ENCODE data around the gene XRN2. TPM values are rescaled to one million over a fixed set of nuclear protein-coding genes. Genes with fewer than 3 reads are reported as not detected.
"Not testable (repeated sequence)": the region's sequence is repeated elsewhere in the genome, so short reads cannot be mapped to it uniquely, and the experiment has no call there.

The XRN2 gene
- total and polyA plus RNA-seq, 8 donors, result 12.5 to 66.8 (median 27.7) TPM

DNA sequence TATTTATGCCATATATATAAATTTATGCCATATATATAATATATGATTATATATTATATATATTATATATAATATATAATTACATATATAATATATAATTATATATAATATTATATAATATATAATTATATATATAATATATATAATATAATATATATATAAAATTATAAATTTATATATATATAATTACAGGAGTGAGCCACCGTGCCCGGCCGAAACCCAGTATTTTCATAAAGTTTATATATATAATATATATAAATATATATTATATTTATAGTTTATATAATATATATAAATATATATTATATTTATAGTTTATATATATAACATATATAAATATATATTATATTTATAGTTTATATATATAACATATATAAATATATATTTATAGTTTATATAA, 62.6 kb downstream of the XRN2 start:
- WGBS, 5 donors, result 96 to 100% (median 99%) methylated on average over 3 of the region's 3 CpGs
- peaks cover 12 to 93% (median 76%) of the 10 kb centered on the region in 4 donors for H3K36me3 ChIP-seq
- TF ChIP-seq EP300 (IDR thresholded peaks at IDR 0.05) (no peak), POLR2A (IDR thresholded peaks at IDR 0.05) (no peak), POLR2AphosphoS5 (IDR thresholded peaks at IDR 0.05) (no peak)
- TF ChIP-seq, protein P1, sequence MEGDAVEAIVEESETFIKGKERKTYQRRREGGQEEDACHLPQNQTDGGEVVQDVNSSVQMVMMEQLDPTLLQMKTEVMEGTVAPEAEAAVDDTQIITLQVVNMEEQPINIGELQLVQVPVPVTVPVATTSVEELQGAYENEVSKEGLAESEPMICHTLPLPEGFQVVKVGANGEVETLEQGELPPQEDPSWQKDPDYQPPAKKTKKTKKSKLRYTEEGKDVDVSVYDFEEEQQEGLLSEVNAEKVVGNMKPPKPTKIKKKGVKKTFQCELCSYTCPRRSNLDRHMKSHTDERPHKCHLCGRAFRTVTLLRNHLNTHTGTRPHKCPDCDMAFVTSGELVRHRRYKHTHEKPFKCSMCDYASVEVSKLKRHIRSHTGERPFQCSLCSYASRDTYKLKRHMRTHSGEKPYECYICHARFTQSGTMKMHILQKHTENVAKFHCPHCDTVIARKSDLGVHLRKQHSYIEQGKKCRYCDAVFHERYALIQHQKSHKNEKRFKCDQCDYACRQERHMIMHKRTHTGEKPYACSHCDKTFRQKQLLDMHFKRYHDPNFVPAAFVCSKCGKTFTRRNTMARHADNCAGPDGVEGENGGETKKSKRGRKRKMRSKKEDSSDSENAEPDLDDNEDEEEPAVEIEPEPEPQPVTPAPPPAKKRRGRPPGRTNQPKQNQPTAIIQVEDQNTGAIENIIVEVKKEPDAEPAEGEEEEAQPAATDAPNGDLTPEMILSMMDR (IDR thresholded peaks at IDR 0.05), result no peak
- no peaks in the 10 kb centered on the region for H3K9me3 ChIP-seq
- no peak for DNase-seq
- intact Hi-C loops (cut with DNase I; ENCODE audit: low total_unique reads), result no loop called here
- no peaks in the 10 kb centered on the region for H3K27me3 ChIP-seq
- H3K27ac ChIP-seq, result no peak overlapping the region
- peaks cover 0 to 5% (median 0%) of the 10 kb centered on the region in 4 donors for H3K4me1 ChIP-seq
- no peak overlapping the region for H3K4me3 ChIP-seq

DNA sequence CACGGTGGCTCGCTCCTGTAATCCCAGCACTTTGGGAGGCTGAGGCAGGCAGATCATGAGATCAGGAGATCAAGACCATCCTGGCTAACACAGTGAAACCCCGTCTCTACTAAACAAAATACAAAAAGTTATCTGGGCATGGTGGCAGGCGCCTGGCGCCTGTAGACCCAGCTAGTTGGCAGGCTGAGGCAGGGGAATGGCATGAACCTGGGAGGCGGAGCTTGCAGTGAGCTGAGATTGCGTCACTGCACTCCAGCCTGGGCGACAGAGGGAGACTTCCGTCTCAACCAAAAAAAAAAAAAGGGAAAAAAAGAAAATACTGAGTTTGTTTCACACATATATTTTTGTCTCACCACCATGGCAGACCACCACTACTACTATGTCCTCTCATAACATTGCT, 63.1 kb downstream of the XRN2 start:
- H3K36me3 ChIP-seq, result peaks cover 12 to 88% (median 77%) of the 10 kb centered on the region in 4 donors
- 86 to 91% (median 88%) methylated on average over 9 of the region's 9 CpGs for whole genome bisulfite sequencing, 5 donors
- H3K27me3 ChIP-seq; H3K4me1 ChIP-seq; H3K4me3 ChIP-seq; DNase-seq; intact Hi-C loops (cut with DNase I; ENCODE audit: low total_unique reads); H3K27ac ChIP-seq; H3K9me3 ChIP-seq: not testable (repeated sequence)

DNA sequence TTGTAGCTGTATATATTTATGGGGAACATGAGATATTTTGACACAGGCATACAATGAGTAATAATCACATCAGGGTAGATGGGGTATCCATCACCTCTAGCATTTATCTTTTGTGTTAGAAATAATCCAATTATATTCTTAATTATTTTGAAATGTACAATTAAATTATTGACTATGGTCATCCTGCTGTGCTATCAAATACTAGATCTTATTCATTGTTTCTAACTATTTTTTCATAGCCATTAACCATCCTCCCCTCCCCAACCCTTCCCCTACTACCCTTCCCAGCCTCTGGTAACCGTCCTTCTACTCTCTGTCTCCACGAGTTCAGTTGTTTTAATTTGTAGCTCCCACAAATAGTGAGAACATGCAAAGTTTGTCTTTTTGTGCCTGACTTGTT, 65.7 kb downstream of the XRN2 start:
- WGBS, 5 donors, result 42 to 94% (median 47%) methylated on average over 2 of the region's 2 CpGs
- Histone ChIP-seq H3K36me3 (peaks cover 9 to 77% (median 70%) of the 10 kb centered on the region in 4 donors), H3K27me3 (no peaks in the 10 kb centered on the region), H3K9me3 (no peaks in the 10 kb centered on the region), H3K4me1 (peaks cover 0 to 10% (median 4%) of the 10 kb centered on the region in 4 donors), H3K27ac (no peak overlapping the region), H3K4me3 (no peak overlapping the region)
- TF ChIP-seq EP300 (IDR thresholded peaks at IDR 0.05) (no peak), POLR2A (IDR thresholded peaks at IDR 0.05) (no peak), POLR2AphosphoS5 (IDR thresholded peaks at IDR 0.05) (no peak)
- TF ChIP-seq, protein P1 (IDR thresholded peaks at IDR 0.05), result no peak
- intact Hi-C loops (cut with DNase I; ENCODE audit: low total_unique reads), result no loop called here
- DNase-seq, result no peak

DNA sequence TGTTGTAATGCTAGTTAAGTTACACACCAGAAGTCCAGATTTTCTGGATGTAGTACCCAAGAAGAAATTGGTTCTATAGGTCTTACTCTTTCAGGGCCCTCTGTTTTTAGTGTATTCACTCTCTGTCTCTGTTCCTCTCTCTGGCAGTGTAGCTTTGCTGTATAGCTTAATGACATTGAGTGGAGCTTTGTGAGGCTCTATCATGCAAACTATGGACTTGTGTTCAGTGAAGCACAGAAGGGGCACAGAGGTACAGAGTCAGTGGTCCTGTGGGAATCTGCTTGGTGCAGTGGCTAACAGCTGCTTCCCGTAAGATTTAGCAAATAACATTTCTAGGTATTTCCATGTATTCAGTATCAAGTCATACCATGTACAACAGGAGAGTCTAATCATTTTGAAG, 68.1 kb downstream of the XRN2 start:
- DNase-seq, result no peak
- Histone ChIP-seq H3K27ac (no peak overlapping the region), H3K9me3 (no peaks in the 10 kb centered on the region), H3K4me3 (no peak overlapping the region), H3K4me1 (peaks cover 0 to 10% (median 4%) of the 10 kb centered on the region in 4 donors), H3K36me3 (peaks cover 7 to 61% (median 55%) of the 10 kb centered on the region in 4 donors), H3K27me3 (no peaks in the 10 kb centered on the region)
- TF ChIP-seq, protein P1 (IDR thresholded peaks at IDR 0.05), result no peak
- TF ChIP-seq POLR2AphosphoS5 (IDR thresholded peaks at IDR 0.05), result no peak
- 92 to 96% (median 94%) methylated on average over 1 of the region's 1 CpG for WGBS, 5 donors
- intact Hi-C loops (cut with DNase I; ENCODE audit: low total_unique reads), result no loop called here

DNA sequence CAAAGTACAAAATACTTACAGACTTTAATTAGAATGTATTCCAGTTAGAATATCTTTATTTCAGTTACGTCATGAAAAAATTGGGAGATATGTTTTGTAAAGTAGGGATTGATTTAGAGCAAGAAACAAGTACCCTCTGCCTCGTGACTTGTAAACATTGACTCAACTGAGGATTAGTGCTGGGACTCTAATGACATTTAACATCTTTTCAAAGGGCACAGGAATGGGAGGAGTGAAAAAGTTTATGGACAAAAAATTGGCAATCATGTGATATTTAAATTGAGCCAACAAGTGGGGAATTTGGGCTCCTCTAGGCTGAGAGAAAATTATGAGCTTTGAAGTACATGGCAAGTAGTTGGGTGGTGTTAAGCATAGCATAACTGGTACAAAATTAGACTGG, 68.9 kb downstream of the XRN2 start:
- Histone ChIP-seq H3K9me3 (no peaks in the 10 kb centered on the region), H3K4me3 (no peak overlapping the region), H3K4me1 (peaks cover 0 to 10% (median 4%) of the 10 kb centered on the region in 4 donors), H3K36me3 (peaks cover 5 to 60% (median 52%) of the 10 kb centered on the region in 4 donors), H3K27ac (no peak overlapping the region), H3K27me3 (no peaks in the 10 kb centered on the region)
- DNase-seq, result no peak
- WGBS, 5 donors, result 71 to 84% (median 77%) methylated on average over 2 of the region's 2 CpGs
- TF ChIP-seq, protein P1 (IDR thresholded peaks at IDR 0.05), result no peak
- TF ChIP-seq POLR2AphosphoS5 (IDR thresholded peaks at IDR 0.05) (no peak), EP300 (IDR thresholded peaks at IDR 0.05) (no peak)
- intact Hi-C loops (cut with DNase I; ENCODE audit: low total_unique reads), result no loop called here

Measured in stomach (tissue), 9 donors.